ENCODE data around the gene SLC16A1. TPM values are rescaled to one million over a fixed set of nuclear protein-coding genes. Genes with fewer than 3 reads are reported as not detected.

The SLC16A1 gene
- total RNA-seq, 1 donor from 2014 or later: 149 TPM

- no peak overlapping the region for H3K4me2 ChIP-seq
- H3K9me3 Mint-ChIP-seq: no peaks in the 10 kb centered on the region
- peaks cover 40% of the 10 kb centered on the region for H3K4me1 ChIP-seq
- H3K4me3 Mint-ChIP-seq: no peak overlapping the region
- no peaks in the 10 kb centered on the region for H3K36me3 ChIP-seq
- H3K27ac ChIP-seq: peak overlapping the region; percentile 10
- H3K27me3 ChIP-seq: no peaks in the 10 kb centered on the region
- H4K20me1 ChIP-seq (ENCODE audit: low read depth): peaks cover 33% of the 10 kb centered on the region
- DNase-seq (ENCODE audit: low spot score): no peak
- no peaks in the 10 kb centered on the region for H3K9me3 ChIP-seq (ENCODE audit: low read depth)
- peaks cover 2% of the 10 kb centered on the region for H3K27me3 Mint-ChIP-seq (ENCODE audit: insufficient read depth, low read depth)
- peaks cover 29% of the 10 kb centered on the region for H3F3A ChIP-seq (ENCODE audit: low read depth)
- no peak for TF ChIP-seq EZH2 (IDR thresholded peaks at IDR 0.05)
- TF ChIP-seq, protein P1, sequence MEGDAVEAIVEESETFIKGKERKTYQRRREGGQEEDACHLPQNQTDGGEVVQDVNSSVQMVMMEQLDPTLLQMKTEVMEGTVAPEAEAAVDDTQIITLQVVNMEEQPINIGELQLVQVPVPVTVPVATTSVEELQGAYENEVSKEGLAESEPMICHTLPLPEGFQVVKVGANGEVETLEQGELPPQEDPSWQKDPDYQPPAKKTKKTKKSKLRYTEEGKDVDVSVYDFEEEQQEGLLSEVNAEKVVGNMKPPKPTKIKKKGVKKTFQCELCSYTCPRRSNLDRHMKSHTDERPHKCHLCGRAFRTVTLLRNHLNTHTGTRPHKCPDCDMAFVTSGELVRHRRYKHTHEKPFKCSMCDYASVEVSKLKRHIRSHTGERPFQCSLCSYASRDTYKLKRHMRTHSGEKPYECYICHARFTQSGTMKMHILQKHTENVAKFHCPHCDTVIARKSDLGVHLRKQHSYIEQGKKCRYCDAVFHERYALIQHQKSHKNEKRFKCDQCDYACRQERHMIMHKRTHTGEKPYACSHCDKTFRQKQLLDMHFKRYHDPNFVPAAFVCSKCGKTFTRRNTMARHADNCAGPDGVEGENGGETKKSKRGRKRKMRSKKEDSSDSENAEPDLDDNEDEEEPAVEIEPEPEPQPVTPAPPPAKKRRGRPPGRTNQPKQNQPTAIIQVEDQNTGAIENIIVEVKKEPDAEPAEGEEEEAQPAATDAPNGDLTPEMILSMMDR (IDR thresholded peaks at IDR 0.05): no peak
- no peak overlapping the region for H2AFZ ChIP-seq (replicated peaks)
- H3K9ac ChIP-seq: no peak overlapping the region
- no peak overlapping the region for H3K4me3 ChIP-seq
- H3K4me1 Mint-ChIP-seq: peaks cover 29% of the 10 kb centered on the region
- no peak overlapping the region for H3K27ac Mint-ChIP-seq
- peaks cover 6% of the 10 kb centered on the region for H3K36me3 Mint-ChIP-seq
- peaks cover 100% of the 10 kb centered on the region for H3K79me2 ChIP-seq (ENCODE audit: low read depth)
Measured at GRCh38 chr1:112935461-112936111, 20.4 kb downstream of the SLC16A1 start.

DNA sequence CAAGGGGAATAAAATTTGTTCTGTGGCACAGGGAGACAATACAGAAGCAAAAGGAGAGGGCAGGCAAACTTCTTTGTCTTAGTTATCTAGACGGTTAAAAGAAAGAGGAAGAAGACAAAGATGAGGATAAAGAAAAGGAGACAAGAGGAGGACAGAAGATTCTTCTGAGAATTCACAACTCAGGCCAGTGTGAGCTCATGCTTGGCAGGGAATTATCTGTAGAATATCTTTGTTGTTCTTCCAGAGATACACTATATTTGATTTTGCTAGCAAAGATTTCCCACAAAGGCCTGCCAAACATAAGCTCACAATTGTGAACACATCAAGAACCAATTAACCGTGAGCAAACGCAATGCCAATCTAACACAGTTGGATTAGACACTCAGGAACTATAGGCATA lies 21.4 kb downstream of the SLC16A1 start:
- Histone ChIP-seq H3K4me3 (no peak overlapping the region), H2AFZ (replicated peaks) (no peak overlapping the region), H3K9me3 (ENCODE audit: low read depth) (no peaks in the 10 kb centered on the region), H3K27ac (peak overlapping the region; percentile 4), H3K36me3 (no peaks in the 10 kb centered on the region), H3K9ac (no peak overlapping the region), H4K20me1 (ENCODE audit: low read depth) (peaks cover 27% of the 10 kb centered on the region), H3K4me1 (peaks cover 40% of the 10 kb centered on the region), H3F3A (ENCODE audit: low read depth) (peaks cover 26% of the 10 kb centered on the region), H3K4me2 (peak overlapping the region; percentile 37), H3K27me3 (no peaks in the 10 kb centered on the region), H3K79me2 (ENCODE audit: low read depth) (peaks cover 100% of the 10 kb centered on the region)
- peaks cover 6% of the 10 kb centered on the region for H3K36me3 Mint-ChIP-seq
- H3K4me1 Mint-ChIP-seq: peaks cover 29% of the 10 kb centered on the region
- H3K4me3 Mint-ChIP-seq: no peak overlapping the region
- TF ChIP-seq, protein P1 (IDR thresholded peaks at IDR 0.05): no peak
- TF ChIP-seq EZH2 (IDR thresholded peaks at IDR 0.05): no peak
- TF ChIP-seq EZH2phosphoT487 (IDR thresholded peaks at IDR 0.05): no peak
- DNase-seq (ENCODE audit: low spot score): peak; percentile 15
- peak overlapping the region; percentile 9 for H3K27ac Mint-ChIP-seq
- H3K27me3 Mint-ChIP-seq (ENCODE audit: insufficient read depth, low read depth): peaks cover 2% of the 10 kb centered on the region
- no peaks in the 10 kb centered on the region for H3K9me3 Mint-ChIP-seq

GRCh38 chr1:112933820-112934571 lies 22.0 kb downstream of the SLC16A1 start:
- Mint-ChIP-seq H3K36me3 (peaks cover 4% of the 10 kb centered on the region), H3K27ac (peak overlapping the region; percentile 9), H3K9me3 (no peaks in the 10 kb centered on the region), H3K4me1 (peaks cover 29% of the 10 kb centered on the region), H3K4me3 (no peak overlapping the region), H3K27me3 (ENCODE audit: insufficient read depth, low read depth) (peaks cover 2% of the 10 kb centered on the region)
- Histone ChIP-seq H3K9me3 (ENCODE audit: low read depth) (no peaks in the 10 kb centered on the region), H3K79me2 (ENCODE audit: low read depth) (peaks cover 100% of the 10 kb centered on the region), H2AFZ (replicated peaks) (no peak overlapping the region), H3K9ac (no peak overlapping the region), H4K20me1 (ENCODE audit: low read depth) (peaks cover 27% of the 10 kb centered on the region), H3F3A (ENCODE audit: low read depth) (peaks cover 26% of the 10 kb centered on the region), H3K27me3 (no peaks in the 10 kb centered on the region), H3K4me2 (peak overlapping the region; percentile 37), H3K27ac (peak overlapping the region; percentile 4), H3K36me3 (no peaks in the 10 kb centered on the region), H3K4me1 (peaks cover 40% of the 10 kb centered on the region), H3K4me3 (no peak overlapping the region)
- TF ChIP-seq, protein P1 (IDR thresholded peaks at IDR 0.05): no peak
- TF ChIP-seq EZH2 (IDR thresholded peaks at IDR 0.05): no peak
- no peak for DNase-seq (ENCODE audit: low spot score)
